Nucleus accumbens (tissue), 56 donors: ENCODE data around the gene SNX9.
"Not testable (repeated sequence)": the region's sequence is repeated elsewhere in the genome, so short reads cannot be mapped to it uniquely, and the experiment has no call there.

Source experiments
- DNase-seq, 56 donors: peaks; one replicate each; lab custom pipeline; 2025; lab: John Stamatoyannopoulos, UW

Gene SNX9

DNA sequence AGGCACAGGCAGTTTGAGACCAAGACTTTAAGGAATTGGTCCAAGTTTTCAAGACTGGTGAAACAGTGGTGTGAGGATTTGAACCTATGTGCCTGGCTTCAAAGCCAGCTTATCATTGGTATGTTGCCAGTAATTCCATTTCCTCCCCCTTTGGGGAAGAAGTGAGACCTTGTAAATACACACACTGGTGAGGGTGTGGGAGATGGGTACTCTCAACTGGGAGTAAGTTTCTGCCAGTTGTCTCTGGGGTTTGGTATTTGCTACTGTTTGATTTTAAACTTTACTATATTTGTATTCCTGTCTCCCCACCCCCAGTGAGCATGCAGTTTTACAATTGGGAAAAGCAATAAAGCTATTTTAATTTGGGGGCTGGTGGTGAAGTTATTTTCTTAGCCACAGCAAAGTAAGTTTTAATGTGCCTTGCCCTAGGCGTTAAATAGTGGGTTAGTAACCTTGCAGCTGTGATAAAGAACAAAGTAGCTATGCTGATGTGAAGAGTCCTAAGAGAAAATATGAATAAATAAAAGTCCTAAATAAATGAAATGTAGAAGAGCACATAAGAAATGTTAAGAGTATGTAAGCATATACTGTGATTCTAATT, 31.0 kb downstream of the SNX9 start:
- DNase-seq = no peak

DNA sequence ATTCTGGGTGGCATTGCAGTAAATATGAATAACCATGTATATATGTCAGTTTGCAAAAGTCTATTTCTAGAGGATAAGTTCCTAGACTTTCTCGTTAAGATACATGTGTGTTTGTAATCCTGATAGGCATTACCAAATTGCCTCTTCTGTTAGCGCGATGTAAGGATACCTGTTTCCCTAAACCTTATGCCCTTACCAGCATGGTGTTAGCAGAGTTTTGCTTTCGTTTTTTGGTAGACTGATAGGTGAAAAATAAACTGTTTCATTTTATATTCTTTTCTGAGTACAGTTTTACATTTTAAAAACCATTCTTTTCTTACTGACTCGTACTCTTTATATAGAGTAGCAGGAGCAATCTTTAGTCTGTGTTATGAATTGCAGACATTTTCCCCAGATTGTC, 32.3 kb downstream of the SNX9 start:
- no peak for DNase-seq

DNA sequence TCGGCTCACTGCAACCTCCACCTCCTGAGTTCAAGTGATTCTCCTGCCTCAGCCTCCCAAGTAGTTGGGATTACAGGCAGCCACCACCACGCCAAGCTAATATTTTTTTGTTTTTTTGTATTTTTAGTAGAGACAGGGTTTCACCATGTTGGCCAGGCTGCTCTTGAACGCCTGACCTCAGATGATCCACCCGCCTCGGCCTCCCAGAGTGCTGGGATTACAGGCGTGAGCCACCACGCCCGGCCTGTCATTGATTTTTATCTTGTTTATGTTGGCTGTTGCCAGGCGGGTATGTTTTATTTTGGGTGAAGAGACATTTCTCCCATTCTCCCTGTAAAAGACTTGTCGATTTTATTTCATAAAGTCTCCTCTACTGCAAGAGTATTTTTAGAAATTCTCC, 32.8 kb downstream of the SNX9 start:
- DNase-seq = not testable (repeated sequence)

DNA sequence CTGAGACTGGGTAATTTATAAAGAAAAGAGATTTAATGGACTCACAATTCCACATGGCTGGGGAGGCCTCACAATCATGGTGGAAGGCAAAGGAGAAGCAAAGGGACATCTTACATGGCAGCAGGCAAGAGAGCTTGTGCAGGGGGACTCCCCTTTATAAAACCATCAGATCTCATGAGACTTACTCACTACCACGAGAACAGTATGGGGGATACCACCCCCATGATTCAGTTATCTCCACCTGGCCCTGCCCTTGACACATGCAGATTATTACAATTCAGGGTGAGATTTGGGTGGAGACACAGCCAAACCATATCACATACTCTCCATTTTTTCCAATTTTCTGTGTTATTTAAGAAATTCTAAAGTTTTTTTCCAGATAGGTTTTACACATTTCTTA, 35.6 kb downstream of the SNX9 start:
- not testable (repeated sequence) for DNase-seq

DNA sequence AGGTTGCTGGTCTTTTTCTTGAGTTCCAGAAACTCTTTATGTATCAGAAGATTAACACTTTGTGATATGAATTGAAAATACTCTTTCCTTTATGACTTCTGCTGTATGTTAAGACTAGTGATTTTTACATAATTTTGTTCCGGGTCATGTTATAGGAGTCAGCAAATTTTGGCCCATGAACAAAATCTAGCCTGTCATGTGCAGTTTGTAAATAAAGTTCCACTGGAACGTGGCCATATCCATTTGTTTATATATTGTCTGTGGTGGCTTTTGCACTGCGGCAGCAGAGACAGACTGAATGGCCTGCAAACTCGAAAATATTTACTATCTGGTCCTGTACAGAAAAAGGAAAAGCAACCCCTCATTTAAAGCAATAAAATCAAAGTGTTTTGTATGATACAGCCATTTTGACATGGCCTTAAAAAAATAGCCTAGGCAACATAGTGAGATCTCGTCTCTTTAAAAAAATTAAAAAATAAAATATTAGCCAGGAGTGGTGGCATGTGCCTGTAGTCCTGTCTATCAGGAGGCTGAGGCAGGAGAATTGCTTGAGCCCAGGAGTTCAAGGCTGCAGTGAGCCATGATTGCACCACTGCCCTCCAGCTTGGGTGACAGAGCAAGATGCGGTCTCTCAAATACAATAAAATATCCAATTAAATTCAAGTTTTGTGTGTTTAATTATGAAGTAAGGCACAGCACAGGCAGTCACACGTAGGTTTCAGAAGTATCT, 36.9 kb downstream of the SNX9 start:
- no peak for DNase-seq

DNA sequence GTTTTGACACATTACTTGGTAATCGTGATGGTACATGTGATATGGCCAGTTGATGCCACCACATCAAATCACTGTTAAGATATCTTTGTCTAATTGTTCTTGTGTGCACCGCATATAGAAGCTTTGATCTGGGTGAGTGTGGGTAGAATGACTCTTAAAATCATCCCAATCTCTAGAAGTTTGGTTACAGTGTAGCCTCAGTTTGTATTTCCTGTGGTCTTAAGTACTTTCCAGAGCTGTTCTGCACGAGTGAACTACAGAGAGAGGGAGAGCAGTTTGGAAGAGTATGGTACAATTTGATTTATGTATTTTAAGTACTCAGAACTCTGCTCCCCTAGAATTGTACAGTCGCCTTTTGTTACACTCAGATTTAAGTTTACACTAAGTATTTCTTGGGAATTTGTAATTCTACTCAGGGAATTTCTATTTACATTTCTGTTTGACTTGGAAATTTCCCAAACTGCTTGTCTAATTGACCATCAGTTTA, 37.5 kb downstream of the SNX9 start:
- DNase-seq = no peak

DNA sequence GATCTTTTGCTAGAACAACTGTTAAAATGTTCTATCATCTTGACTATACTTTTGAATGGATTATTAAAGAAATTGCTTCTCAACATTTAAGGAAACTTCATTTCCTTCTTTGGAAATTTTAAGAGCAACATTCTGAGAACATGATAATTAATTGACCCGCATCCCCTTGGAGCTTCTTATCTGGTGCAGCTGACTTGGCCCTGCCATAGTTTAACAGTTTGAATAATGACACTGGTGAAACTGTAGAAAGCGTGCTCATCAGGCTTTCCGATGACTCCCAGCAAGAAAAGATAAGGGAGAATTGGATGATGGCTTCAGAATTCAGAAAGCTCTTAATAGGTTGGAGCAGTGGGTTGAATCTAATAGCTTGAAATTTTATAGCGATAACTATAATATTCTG, 38.1 kb downstream of the SNX9 start:
- no peak for DNase-seq

DNA sequence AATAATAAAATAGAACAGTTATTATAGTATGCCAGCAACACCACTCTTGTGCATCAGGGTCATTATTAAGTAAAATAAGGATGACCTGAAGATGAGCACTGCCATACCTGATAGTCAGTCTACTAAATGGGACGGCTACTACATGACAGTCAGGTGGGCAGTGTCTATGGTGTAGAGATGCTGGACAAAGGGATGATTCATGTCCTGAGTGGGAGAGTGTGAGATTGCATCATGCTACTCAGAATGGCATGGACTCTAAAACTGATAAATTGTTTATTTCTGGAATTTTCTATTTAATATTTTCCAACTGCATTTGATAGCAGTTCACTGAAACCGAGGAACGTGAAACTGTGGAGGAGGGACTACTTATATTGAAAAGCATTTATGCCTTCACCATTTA, 38.8 kb downstream of the SNX9 start:
- peak in 1 of 56 donors; percentile 53 for DNase-seq

- DNase-seq = no peak
Measured at GRCh38 chr6:157862706-157863105, 39.7 kb downstream of the SNX9 start.

DNA sequence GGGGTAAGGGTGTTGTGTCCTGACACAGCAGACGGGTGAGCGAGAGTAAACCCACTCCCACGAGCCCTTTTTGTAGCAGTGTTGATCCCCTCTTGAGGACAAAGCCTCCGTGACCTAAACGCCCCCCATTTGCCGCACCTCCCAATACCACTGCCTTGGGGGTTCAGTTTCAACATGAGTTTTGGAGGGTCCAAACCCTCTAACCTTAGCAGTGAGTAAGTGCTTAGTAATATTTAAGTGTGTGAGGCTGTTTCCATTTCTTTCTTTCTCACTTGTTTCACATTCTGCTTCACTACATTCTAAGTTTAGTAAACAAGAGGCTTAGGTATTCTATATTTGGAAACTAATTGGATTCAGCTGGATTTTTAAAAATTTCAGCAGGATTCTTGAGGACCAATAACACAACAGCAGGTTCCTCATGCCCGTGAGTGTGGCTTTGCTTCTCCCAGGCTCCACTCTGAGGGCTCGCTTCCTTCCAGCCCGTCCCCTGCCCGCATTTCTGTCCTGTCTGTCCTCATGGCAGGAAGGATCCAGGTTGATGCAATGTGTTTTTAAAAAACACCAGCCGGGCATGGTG, 41.2 kb downstream of the SNX9 start:
- DNase-seq = no peak

GRCh38 chr6:157865249-157865648, 42.2 kb downstream of the SNX9 start:
- no peak for DNase-seq

- DNase-seq = peak in 3 of 56 donors; percentile 14 to 31 (median 21)
Measured at GRCh38 chr6:157867155-157867559, 44.1 kb downstream of the SNX9 start.

DNA sequence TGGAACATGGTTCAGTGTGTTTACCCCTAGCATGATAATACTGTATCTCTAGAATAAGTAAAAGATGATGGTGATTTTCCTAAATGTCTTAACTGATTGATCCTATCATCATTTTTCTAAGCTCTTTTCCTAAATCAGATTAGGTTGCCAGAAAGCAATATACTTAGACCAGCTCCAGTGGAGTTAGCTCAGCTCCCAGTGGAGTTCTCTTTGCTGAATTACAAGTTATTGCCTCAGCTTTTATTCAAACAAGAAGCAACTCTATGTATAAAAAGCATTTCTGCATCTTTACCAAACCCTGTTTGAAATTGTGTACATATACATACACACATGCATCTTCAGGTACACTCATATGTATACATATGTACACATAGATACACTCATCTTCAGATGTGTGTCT, 44.9 kb downstream of the SNX9 start:
- no peak for DNase-seq

DNA sequence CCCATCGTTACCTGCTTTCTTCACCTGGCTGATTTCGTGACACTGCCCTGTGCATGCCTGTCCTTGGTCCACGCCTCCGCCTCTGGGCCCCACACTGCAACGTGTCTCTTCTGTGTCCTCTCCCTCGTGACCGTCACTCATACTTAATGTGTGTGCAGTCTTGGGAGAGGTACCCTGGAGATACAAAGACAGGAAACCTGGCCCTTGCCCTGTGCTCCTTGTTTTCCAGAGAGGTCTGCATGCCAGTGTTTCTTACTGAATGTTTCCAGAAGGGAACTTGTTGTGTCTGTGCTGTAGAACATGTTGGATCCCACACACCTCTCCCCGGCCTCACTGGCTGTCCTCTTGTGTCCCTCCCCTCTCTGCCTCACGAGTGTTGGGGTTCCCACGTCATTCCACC, 45.8 kb downstream of the SNX9 start:
- DNase-seq = no peak

DNA sequence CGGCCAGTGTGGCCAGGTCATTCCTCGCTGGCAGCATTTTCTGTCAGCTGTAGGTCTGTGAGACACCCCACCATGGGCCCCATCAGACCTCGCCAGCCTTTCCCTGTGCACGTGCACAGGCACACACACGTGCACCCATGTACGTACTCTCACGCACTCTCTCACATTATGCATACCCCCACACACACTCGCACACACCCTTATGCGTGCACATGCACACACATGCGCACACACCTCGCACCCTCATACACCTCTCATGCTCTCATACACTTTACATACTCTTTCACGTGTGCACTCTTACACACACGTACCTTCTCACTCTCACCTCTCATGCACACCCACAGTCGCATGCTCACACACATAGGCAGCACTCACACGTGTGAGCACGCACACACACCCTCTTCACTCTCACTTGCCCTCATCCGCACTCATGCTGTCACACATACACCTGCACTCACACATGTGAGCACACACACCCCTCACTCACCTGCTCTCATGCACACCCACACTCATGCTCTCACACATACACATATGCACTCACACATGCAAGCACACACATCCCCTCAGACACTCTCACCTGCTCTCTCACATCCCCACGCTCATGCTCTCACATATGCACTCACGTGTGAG, 46.7 kb downstream of the SNX9 start:
- DNase-seq = no peak

DNA sequence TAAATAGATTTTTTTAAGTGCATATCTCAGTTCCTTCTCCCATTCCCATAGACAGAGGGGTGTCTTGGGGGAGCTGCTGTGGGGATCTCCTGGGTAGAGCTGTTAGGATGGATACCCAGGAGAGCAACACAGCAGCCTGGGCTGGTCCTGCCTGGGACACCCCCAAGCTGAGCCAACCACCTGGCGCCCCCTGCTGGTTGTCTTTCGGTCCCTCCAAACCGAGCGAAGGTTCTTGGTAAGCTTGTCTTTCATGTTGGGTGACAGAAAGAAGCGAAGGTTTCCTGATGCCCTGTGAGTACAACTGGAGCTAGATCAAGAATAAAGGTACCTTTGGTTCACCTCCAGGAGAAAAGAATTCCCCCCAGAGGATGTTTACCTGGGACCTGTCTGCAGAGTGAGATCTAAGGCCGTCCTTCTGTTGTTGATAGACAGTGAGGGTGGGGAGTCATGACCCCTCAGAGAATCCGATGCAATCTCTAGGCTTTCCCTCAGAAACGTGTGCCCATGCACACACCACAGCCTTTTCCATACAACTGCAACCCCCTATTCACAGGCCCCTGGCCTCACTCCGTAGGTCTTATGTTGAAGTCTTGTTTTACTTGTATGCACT, 50.8 kb downstream of the SNX9 start:
- DNase-seq = peak in 39 of 56 donors; percentile 10 to 81 (median 44)

- DNase-seq = no peak
Measured at GRCh38 chr6:157877149-157877548, 54.1 kb downstream of the SNX9 start.

- DNase-seq = no peak
Measured at GRCh38 chr6:157877573-157878438, 54.8 kb downstream of the SNX9 start.

GRCh38 chr6:157879034-157879872, 56.2 kb downstream of the SNX9 start:
- DNase-seq = no peak
